Activated T-helper 1 cell treated with anti-CD3 and anti-CD28 coated beads, Interleukin-12 subunit alpha, Interleukin-12 subunit beta, Interleukin-2, Interleukin-4 antibody, amounts not matched to agents 30 ng/mL and 10 ng/mL and 1 ng/mL, durations not matched to agents 14 hours and 24 hours and 36 hours (primary cell): ENCODE measurements around the gene SYCP2L. TPM values are rescaled to one million over a fixed set of nuclear protein-coding genes. Genes with fewer than 3 reads are reported as not detected.

ENCODE experiments used
- DNase-seq: peaks from one replicate; pipeline ENCODE4 v3.0.0; 2021; ENCODE audit warnings: low spot score
- H3K27ac Mint-ChIP-seq: one replicate; pipeline ENCODE4 v1.8.0; 2021; ENCODE audit warnings: mild to moderate bottlenecking, mixed read lengths
- H3K27me3 Mint-ChIP-seq: one replicate; pipeline ENCODE4 v1.8.0; 2022; ENCODE audit warnings: mild to moderate bottlenecking, moderate library complexity, mixed read lengths; ENCODE audit not compliant: insufficient read depth
- H3K36me3 Mint-ChIP-seq: one replicate; pipeline ENCODE4 v1.8.0; 2021; ENCODE audit warnings: low read depth, mixed read lengths
- H3K4me1 Mint-ChIP-seq: one replicate; pipeline ENCODE4 v1.8.0; 2021; ENCODE audit warnings: low read depth, mixed read lengths
- H3K4me3 Mint-ChIP-seq: one replicate; pipeline ENCODE4 v1.8.0; 2021; ENCODE audit warnings: mild to moderate bottlenecking, moderate library complexity, mixed read lengths
- H3K9me3 Mint-ChIP-seq: one replicate; pipeline ENCODE4 v1.8.0; 2021; ENCODE audit warnings: mixed read lengths
- intact Hi-C: fragments of 100-400 bp; cut with micrococcal nuclease; formaldehyde crosslinking; loops from one replicate; pipeline ENCODE4 v1.15.1; 2024
- total RNA-seq: library from RNA; stranded (reverse); gene quantifications from 2 replicates; pipeline ENCODE4 v1.2.3, GENCODE V29; 2022

SYCP2L gene
- total RNA-seq, 1 donor from 2014 or later = not detected

DNA sequence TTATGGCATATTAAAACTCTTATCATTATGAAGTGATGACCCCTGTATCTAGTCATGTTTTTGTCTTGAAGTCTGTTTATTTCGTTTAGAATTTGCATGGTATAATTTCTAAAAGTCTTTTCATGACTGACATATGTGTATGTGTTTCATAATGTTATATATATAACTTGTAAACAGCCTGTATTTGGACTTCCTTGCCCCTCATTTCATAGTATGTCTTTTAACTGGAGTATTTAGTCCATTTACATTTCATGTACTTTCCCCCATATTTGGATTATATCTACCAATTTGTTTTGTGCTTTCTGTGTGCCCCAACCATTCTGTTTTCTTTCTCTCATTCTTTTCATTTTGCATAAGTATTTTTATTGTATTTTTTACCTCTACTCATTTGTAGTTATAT lies 59.0 kb downstream of the SYCP2L start:
- no peaks in the 10 kb centered on the region for H3K4me1 Mint-ChIP-seq
- H3K27me3 Mint-ChIP-seq = peaks cover 6% of the 10 kb centered on the region
- H3K4me3 Mint-ChIP-seq = no peak overlapping the region
- no peak overlapping the region for H3K27ac Mint-ChIP-seq
- intact Hi-C loops = no loop called here
- H3K9me3 Mint-ChIP-seq = no peaks in the 10 kb centered on the region
- H3K36me3 Mint-ChIP-seq = no peaks in the 10 kb centered on the region
- no peak for DNase-seq

DNA sequence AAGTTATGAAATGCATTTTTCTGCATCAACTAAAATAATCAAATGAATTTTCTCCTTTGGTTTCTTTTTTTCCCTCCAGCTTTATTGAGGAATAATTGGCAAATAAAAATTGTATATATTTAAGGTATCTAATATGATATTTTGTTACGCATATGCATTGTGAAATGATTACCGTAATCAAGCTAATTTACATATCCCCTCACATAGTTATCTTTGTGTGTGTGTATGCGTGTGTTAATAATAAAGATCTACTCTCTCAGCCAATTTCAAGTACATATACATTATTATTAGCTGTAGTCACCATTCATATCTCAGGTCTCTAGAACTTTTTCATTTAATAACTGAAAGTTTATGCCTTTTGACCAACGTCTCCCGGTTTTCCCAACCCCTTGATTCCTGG lies 61.1 kb downstream of the SYCP2L start:
- no peaks in the 10 kb centered on the region for H3K9me3 Mint-ChIP-seq
- no peaks in the 10 kb centered on the region for H3K4me1 Mint-ChIP-seq
- no peak overlapping the region for H3K4me3 Mint-ChIP-seq
- intact Hi-C loops = no loop called here
- peaks cover 9% of the 10 kb centered on the region for H3K27me3 Mint-ChIP-seq
- no peak for DNase-seq
- no peaks in the 10 kb centered on the region for H3K36me3 Mint-ChIP-seq
- H3K27ac Mint-ChIP-seq = no peak overlapping the region

DNA sequence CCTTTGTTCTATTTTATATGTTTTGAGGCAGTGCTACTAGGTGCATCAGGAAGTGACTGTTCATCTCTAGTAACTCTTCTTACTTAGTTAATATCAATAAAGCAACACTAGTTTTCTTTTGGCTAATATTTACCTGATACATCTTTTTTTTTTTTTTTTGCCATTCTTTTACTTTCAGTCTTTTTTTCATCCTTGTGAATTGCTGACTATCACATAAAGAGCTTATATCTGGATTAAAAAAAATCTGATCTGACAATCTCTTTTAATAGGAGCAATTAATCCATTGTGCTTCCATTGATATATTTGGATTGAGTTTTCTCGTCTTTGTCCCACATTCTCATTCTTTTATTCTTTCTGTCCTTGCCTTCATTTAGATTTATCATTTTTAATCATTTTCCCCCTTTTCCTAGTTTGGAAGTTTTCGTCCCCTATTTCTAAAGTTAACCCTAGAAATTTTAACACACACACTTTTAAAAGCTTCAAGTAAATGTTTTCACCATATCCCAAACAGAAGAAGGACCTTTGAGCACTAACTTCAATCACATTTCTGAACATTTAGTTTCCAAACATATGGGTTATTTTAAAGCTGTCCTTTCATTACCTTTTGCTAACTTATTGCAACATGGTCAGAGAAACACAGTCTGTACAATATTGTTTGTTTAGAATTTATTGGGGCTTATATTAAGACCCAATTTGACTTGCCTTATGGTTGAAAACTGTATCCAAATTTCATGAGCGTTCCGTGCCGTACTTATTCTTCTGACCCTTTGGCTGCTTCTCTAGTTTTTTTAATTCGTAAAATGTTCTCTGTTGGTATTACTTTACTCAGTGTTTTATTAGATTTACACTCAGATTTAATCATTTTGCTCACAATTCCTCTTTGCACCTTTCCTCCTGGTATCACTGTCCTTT lies 63.0 kb downstream of the SYCP2L start:
- H3K4me3 Mint-ChIP-seq = no peak overlapping the region
- no peaks in the 10 kb centered on the region for H3K4me1 Mint-ChIP-seq
- no peaks in the 10 kb centered on the region for H3K36me3 Mint-ChIP-seq
- peaks cover 13% of the 10 kb centered on the region for H3K27me3 Mint-ChIP-seq
- intact Hi-C loops = loop anchor here (5.0 kb wide), 1 partner anchor 192 kb away; no protein-coding TSS in a partner anchor
- no peaks in the 10 kb centered on the region for H3K9me3 Mint-ChIP-seq
- H3K27ac Mint-ChIP-seq = no peak overlapping the region
- DNase-seq = no peak

DNA sequence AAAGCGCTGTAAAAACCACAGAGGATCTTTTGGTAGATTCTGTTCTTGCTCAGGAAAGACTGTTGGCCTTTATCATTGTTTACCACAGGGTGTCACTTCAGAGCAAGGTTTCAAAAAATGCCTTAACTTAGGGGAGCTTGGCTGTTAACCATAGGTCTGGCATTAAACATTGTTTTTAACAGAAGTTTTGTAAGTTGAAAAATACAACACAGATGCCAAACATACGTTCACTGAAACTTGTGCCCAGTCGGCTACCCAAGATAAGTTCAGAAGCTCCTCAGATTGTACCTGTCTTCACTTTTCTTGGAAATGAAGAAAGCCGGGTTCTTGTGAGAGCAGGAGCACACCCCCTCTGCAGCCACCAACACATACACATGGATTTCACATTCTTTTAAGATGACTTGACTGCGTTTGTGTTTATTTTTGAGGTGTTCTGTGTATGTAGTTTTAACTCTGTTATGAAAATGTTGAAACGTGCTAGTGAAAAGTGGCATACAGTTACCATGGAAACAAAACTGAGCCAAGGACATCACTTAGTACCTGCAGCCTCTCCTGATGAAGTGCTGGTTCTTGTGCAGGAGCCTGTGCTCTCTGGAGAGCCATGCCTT lies 64.9 kb downstream of the SYCP2L start:
- Mint-ChIP-seq H3K9me3 (no peaks in the 10 kb centered on the region), H3K27ac (no peak overlapping the region), H3K4me1 (no peaks in the 10 kb centered on the region), H3K4me3 (no peak overlapping the region), H3K36me3 (no peaks in the 10 kb centered on the region), H3K27me3 (peaks cover 11% of the 10 kb centered on the region)
- no peak for DNase-seq
- intact Hi-C loops = loop anchor here (5.0 kb wide), 1 partner anchor 191 kb away; no protein-coding TSS in a partner anchor

DNA sequence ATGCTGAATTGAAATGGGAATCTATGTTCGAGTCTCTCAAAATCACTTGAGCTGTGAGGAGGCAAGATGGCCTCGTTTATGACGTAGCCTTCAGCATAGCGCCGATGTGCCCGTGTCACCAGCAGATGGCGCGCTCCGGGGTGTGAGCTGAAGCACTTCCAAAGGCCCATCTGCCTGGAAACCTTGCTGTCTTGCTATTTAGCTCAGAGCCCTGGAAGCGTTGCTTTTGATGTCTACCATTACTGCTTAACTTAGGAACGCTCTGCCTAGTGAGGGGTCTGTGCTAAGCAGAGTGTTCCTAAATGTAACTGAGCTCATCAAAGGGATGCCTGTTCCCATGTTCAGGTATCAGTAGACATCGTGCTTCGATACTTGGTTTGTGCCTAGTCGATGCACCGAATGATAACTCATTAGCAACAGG lies 67.7 kb downstream of the SYCP2L start:
- intact Hi-C loops = loop anchor here (1.0 to 5.0 kb wide), 4 partner anchors 115 to 621 kb away; no protein-coding TSS in a partner anchor
- Mint-ChIP-seq H3K27me3 (peaks cover 7% of the 10 kb centered on the region), H3K36me3 (no peaks in the 10 kb centered on the region), H3K9me3 (no peaks in the 10 kb centered on the region), H3K27ac (no peak overlapping the region), H3K4me3 (no peak overlapping the region), H3K4me1 (no peaks in the 10 kb centered on the region)
- peak; percentile 50 for DNase-seq

DNA sequence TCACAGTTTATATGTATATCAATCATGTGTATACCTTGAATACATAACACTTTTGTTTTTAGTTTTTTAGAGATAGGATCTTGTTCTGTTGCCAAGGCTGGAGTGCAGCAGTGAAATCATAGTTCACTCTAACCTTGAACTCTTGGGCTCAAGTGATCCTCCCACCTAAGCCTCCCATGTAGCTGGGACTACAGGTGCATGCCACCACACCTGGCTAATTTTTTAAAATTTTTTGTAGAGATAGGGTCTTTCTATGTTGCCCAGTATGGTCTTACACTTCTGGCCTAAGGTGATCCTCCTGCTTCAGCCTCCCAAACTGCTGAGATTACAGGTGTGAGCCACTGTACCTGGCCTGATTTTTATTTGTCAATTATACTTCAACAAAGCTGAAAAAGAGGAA lies 69.9 kb downstream of the SYCP2L start:
- Mint-ChIP-seq H3K9me3 (no peaks in the 10 kb centered on the region), H3K4me3 (no peak overlapping the region), H3K27ac (no peak overlapping the region), H3K27me3 (peaks cover 7% of the 10 kb centered on the region), H3K36me3 (no peaks in the 10 kb centered on the region), H3K4me1 (no peaks in the 10 kb centered on the region)
- no peak for DNase-seq
- intact Hi-C loops = no loop called here

DNA sequence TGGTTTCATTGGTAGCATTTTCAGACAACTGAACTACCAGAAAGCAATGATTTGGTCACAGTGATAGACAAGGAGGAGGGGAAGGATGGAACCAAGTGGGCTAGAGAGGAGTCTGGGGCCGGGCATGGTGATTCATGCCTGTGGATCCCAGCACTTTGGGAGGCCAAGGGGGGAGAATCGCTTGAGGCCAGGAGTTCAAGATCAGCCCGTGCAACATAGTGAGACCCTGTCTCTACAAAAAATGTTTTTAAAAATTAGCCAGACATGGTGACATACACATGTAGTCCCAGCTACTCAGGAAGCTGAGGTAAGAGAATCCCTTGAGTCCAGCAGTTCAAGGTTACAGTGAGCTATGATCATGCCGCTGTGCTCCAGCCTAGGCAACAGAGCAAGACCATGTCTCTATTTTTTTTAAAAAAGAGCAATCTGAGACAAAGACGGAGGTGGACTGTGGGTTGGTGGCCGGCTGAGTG lies 70.6 kb downstream of the SYCP2L start:
- Mint-ChIP-seq H3K27ac (no peak overlapping the region), H3K4me3 (no peak overlapping the region), H3K4me1 (no peaks in the 10 kb centered on the region), H3K9me3 (no peaks in the 10 kb centered on the region), H3K27me3 (peaks cover 4% of the 10 kb centered on the region), H3K36me3 (no peaks in the 10 kb centered on the region)
- no peak for DNase-seq
- intact Hi-C loops = no loop called here

DNA sequence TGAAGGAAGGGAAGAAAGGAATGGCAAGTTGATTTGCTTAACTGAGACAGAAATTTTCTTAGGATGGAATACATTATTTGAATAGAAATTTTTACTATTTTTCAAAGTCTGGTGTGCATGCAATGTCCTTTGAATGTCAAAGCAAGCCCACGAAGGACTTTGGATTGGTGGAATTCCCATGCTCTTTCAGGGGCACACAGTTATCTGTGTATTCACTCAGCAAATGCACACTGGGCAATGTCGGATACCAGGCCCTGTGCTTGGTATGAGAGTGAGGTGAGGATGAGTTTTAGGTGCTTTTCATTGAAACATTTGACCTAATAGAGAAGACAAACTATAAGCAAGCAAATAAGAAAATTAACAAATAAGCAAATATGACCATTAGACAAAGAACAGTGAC lies 73.3 kb downstream of the SYCP2L start:
- Mint-ChIP-seq H3K27ac (no peak overlapping the region), H3K4me1 (no peaks in the 10 kb centered on the region), H3K4me3 (no peak overlapping the region), H3K36me3 (no peaks in the 10 kb centered on the region), H3K9me3 (no peaks in the 10 kb centered on the region), H3K27me3 (peaks cover 2% of the 10 kb centered on the region)
- no peak for DNase-seq
- intact Hi-C loops = no loop called here

DNA sequence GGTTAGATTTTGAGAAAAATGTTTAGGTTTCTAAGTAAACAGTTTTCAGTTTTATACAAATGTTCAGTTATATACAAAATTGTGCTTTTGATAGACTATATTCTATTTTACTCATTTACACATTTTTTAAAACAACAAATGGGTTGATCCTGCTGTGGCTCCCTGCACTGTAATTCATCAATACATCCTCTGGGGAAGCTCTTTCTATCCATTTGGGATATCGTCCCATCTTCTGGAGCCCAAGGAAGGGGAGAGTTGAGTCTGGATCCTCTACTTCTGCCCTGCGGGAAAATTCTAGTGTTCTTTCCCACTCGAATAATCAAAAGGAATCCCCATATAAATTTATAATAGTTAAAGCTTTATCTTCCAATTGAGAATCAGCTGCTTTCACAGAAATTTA lies 75.0 kb downstream of the SYCP2L start:
- Mint-ChIP-seq H3K4me1 (no peaks in the 10 kb centered on the region), H3K27me3 (peaks cover 2% of the 10 kb centered on the region)
- intact Hi-C loops = no loop called here

DNA sequence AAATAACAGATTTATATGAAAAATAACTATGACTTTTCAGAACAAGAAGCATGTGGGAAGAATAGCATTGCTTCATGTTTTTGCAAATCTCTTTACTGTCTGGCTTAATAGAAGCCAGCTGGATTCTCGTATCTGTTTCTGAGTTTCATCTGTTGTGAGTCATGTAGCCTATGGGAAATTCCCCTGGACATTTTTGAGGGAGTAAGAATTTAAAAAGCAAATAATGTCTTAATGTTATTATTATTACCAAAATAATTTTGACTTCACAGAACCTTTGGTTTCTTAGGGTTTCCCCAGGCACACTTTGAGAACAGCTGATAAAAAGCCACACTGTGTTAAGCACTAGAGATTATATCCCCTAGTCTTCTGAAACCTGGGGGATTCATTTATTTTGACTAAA lies 75.8 kb downstream of the SYCP2L start:
- no peak overlapping the region for H3K4me3 Mint-ChIP-seq
- intact Hi-C loops = no loop called here
- H3K27ac Mint-ChIP-seq = no peak overlapping the region
- peaks cover 2% of the 10 kb centered on the region for H3K27me3 Mint-ChIP-seq
- H3K9me3 Mint-ChIP-seq = no peaks in the 10 kb centered on the region
- no peak for DNase-seq
- no peaks in the 10 kb centered on the region for H3K36me3 Mint-ChIP-seq
- no peaks in the 10 kb centered on the region for H3K4me1 Mint-ChIP-seq

More for the DNA sequence above, 75.0 kb downstream of the SYCP2L start:
- Mint-ChIP-seq H3K9me3 (no peaks in the 10 kb centered on the region), H3K4me3 (no peak overlapping the region), H3K36me3 (no peaks in the 10 kb centered on the region), H3K27ac (no peak overlapping the region)
- no peak for DNase-seq

DNA sequence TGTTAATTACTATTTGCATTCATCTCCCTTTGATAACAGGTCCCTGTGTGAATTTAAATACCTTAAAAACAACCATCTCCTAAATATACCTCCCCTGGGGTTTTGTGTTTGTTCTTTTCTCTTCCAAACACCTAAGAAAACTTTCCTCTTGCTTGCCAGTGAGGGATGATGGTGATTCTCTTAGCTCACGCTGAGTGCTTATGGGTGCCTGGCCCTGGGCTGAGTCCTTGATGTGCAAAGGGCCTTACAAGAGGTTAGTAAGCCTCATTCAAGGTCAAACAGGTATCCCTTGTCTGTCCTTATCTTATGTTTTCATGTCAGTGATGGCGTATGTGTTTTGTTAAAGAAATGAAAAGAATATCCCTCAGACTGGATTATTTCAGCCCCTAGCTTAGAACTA lies 76.3 kb downstream of the SYCP2L start:
- Mint-ChIP-seq H3K27me3 (peaks cover 2% of the 10 kb centered on the region), H3K36me3 (no peaks in the 10 kb centered on the region), H3K9me3 (no peaks in the 10 kb centered on the region), H3K4me3 (no peak overlapping the region), H3K27ac (no peak overlapping the region), H3K4me1 (no peaks in the 10 kb centered on the region)
- DNase-seq = no peak
- intact Hi-C loops = no loop called here

DNA sequence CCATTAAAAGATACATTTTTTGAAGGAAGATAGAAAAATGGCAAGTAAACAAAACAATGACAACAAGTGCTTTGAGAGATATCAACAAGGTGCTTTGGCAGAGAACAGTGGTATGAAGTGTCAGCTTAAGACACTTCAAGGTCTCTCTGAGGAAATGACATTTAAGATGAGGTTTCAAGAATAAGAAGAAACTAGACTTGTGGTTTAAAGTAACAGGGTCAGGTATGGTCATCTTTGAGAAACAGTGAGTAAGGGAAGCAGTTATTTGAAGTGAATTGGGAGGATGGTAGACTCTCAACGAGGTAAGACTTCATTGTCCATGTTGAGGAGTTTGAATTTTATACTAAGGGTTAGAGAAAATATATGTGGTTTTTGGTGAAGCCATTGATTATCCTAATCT lies 77.8 kb downstream of the SYCP2L start:
- Mint-ChIP-seq H3K27ac (no peak overlapping the region), H3K9me3 (no peaks in the 10 kb centered on the region), H3K27me3 (peaks cover 2% of the 10 kb centered on the region), H3K4me3 (no peak overlapping the region), H3K4me1 (no peaks in the 10 kb centered on the region), H3K36me3 (no peaks in the 10 kb centered on the region)
- DNase-seq = no peak
- intact Hi-C loops = no loop called here

DNA sequence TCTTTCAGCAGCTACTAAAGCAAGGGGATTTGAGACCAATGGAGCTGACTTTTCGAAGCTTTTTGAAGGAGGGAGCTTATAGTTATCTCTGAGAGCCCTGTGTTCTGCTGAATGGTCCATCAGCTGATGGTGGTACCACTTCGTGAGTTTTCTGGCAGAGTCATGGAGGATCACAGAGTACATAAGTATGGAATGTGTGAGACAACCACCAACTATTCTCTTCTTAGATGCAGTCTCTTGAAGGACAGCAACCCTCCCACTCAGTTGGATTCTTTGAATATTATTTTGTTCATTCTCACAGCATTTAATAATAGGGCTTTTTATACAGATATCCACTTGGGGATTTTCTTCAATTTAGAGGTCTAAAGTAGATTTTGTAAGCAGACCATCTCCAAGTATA lies 81.9 kb downstream of the SYCP2L start:
- H3K4me3 Mint-ChIP-seq = no peak overlapping the region
- intact Hi-C loops = no loop called here
- no peaks in the 10 kb centered on the region for H3K4me1 Mint-ChIP-seq
- peaks cover 2% of the 10 kb centered on the region for H3K27me3 Mint-ChIP-seq
- no peaks in the 10 kb centered on the region for H3K9me3 Mint-ChIP-seq
- no peaks in the 10 kb centered on the region for H3K36me3 Mint-ChIP-seq
- DNase-seq = no peak
- H3K27ac Mint-ChIP-seq = no peak overlapping the region
